SK-N-MC (cell line): Measurements from ENCODE around the gene TLX3.

ENCODE experiments used
- EZH2 ChIP-seq: fragments of 200-600 bp; sonication (generic); IDR thresholded peaks from one replicate; pipeline ENCODE4 v1.6.1; 2017; ENCODE audit warnings: antibody characterized with exemption
- FOXP2 ChIP-seq: optimal IDR thresholded peaks from 2 replicates; pipeline ENCODE3; 2011; ENCODE audit warnings: mild to moderate bottlenecking, moderate library complexity; ENCODE audit not compliant: insufficient read depth; ENCODE audit errors: extremely low read length, control extremely low read depth
- POLR2AphosphoS5 ChIP-seq: IDR thresholded peaks from 2 replicates; pipeline ENCODE4 v1.6.1; 2012; ENCODE audit warnings: mild to moderate bottlenecking, low read depth, low read length, borderline replicate concordance

DNA sequence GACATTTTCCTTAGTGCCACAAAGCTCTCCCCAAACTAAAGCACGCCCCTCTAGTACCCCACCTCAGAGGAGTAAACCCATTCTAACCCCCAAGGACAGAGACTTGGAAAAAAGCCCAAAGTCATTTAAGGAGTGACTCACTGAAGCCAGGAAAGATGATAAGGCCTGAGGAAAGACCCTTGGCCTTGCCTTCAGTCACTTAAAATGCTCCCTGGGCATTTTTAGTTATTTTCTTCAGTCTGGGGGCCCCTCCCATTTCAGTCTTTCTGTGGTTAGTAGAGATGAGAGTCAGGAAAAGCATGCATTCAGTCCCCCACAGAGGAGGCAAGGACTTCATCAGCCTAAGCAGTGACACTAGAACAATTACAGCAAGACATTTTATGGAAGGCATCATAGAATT, 13.7 kb upstream of the TLX3 start:
- TF ChIP-seq EZH2 (no peak), FOXP2 (no peak), POLR2AphosphoS5 (no peak)
